Panc1 (cell line): ENCODE results near the gene MTRF1L.
A peak's percentile ranks its signal among the peaks of the same experiment; 100 is the strongest.

Experiments
- CTCF ChIP-seq: fragments of 450-650 bp; IDR thresholded peaks from 2 replicates; pipeline ENCODE4 v1.5.1; 2017; ENCODE audit warnings: mild to moderate bottlenecking
- POLR2AphosphoS5 ChIP-seq: IDR thresholded peaks from 2 replicates; pipeline ENCODE4 v1.6.1; 2012; ENCODE audit warnings: mild to moderate bottlenecking, low read depth, low read length, moderate library complexity

GRCh38 chr6:153024709-153025017 lies 22.2 kb upstream of the MTRF1L start:
- TF ChIP-seq CTCF = peak; percentile 54
- no peak for TF ChIP-seq POLR2AphosphoS5
